ENCODE data around the gene CUL2. TPM values are rescaled to one million over a fixed set of nuclear protein-coding genes. Genes with fewer than 3 reads are reported as not detected.

CUL2 gene
- total RNA-seq, 1 donor from 2014 or later = 18.3 TPM

DNA sequence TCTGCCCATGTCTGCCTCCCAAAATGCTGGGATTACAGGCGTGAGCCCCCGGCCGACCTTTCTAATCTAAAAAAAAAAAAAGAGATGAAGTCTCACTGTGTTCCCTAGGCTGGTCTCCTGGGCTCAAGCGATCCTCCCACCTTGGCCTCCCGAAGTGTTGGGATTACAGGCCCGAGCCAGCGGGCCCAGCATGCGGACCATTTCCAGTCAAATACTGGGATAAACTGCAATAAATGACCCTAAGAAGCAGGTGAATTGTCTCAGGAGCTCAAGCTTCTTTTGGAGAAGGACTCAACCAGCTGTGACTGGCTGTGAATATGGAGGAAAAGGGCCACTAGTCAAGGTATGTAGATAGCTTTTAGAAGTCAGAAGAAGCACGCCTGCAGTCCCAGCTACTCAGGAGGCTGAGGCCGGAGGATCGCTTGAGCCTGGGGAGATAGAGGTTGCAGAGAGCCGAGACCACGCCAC lies 36.0 kb upstream of the CUL2 start:
- Histone ChIP-seq H3K4me3 (ENCODE audit: low read length in 3 of 3) (peak overlapping the region; percentile 70 to 83 (median 80)), H3K4me1 (ENCODE audit: control insufficient read depth in 3 of 3, insufficient read depth in 3 of 3, low read length in 3 of 3) (peaks cover 4 to 11% (median 9%) of the 10 kb centered on the region in 3 donors), H3K9me3 (ENCODE audit: control insufficient read depth in 3 of 3, low read length in 3 of 3) (no peaks in the 10 kb centered on the region), H3K9ac (ENCODE audit: low read depth in 1 of 3, low read length in 3 of 3) (peak overlapping the region; percentile 34 to 80 (median 66)), H3K27me3 (ENCODE audit: control insufficient read depth in 3 of 3, insufficient read depth in 3 of 3, low read length in 3 of 3) (no peaks in the 10 kb centered on the region), H3K27ac (ENCODE audit: low read depth, low read length) (peak overlapping the region; percentile 99), H3K36me3 (ENCODE audit: control insufficient read depth in 3 of 3, insufficient read depth in 3 of 3, low read length in 3 of 3) (no peaks in the 10 kb centered on the region)

DNA sequence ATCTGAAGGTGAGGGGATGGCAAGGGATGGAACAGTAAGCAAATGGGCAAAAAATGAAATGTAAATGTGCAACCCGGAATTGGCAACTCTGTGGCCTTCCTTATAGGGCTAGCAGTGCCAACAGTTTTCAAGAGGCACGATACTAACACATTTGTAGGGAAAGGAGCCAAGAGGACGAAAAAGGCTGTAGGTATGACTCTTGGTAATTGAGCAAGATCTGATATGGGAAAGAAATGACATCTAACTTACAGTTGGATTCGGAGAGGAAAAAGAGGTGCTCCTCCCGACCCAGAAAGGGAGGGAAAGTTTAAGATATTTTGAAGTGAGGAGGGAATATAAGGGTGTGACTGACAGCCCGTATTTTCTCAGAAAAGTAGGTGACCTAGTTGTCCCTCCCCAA lies 34.4 kb upstream of the CUL2 start:
- H3K9me3 ChIP-seq (ENCODE audit: control insufficient read depth in 3 of 3, low read length in 3 of 3) = no peaks in the 10 kb centered on the region
- H3K36me3 ChIP-seq (ENCODE audit: control insufficient read depth in 3 of 3, insufficient read depth in 3 of 3, low read length in 3 of 3) = no peaks in the 10 kb centered on the region
- H3K27ac ChIP-seq (ENCODE audit: low read depth, low read length) = no peak overlapping the region
- H3K9ac ChIP-seq (ENCODE audit: low read depth in 1 of 3, low read length in 3 of 3) = no peak overlapping the region
- no peaks in the 10 kb centered on the region for H3K27me3 ChIP-seq (ENCODE audit: control insufficient read depth in 3 of 3, insufficient read depth in 3 of 3, low read length in 3 of 3)
- no peak overlapping the region for H3K4me3 ChIP-seq (ENCODE audit: low read length in 3 of 3)
- H3K4me1 ChIP-seq (ENCODE audit: control insufficient read depth in 3 of 3, insufficient read depth in 3 of 3, low read length in 3 of 3) = peaks cover 4 to 9% (median 6%) of the 10 kb centered on the region in 3 donors

DNA sequence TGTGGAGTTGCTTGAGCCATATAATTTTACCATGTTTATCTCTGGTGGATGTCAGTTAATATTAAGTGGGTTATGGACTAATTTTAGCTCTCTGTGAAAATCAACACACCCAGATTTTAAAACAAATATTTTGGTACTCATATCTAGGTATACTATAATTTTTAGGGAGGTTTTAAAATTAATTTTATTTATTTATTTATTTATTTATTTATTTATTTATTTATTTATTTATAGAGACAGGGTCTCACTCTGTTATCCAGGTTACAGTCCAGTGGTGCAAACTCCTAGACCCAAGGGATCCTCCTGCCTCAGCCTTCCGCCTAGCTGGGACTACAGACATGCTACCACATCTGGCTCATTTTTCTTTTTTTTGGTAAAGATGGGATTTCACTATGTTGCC lies 29.2 kb upstream of the CUL2 start:
- no peak overlapping the region for H3K9ac ChIP-seq (ENCODE audit: low read depth in 1 of 3, low read length in 3 of 3)
- no peaks in the 10 kb centered on the region for H3K27me3 ChIP-seq (ENCODE audit: control insufficient read depth in 3 of 3, insufficient read depth in 3 of 3, low read length in 3 of 3)
- H3K36me3 ChIP-seq (ENCODE audit: control insufficient read depth in 3 of 3, insufficient read depth in 3 of 3, low read length in 3 of 3) = no peaks in the 10 kb centered on the region
- no peaks in the 10 kb centered on the region for H3K4me1 ChIP-seq (ENCODE audit: control insufficient read depth in 3 of 3, insufficient read depth in 3 of 3, low read length in 3 of 3)
- no peaks in the 10 kb centered on the region for H3K9me3 ChIP-seq (ENCODE audit: control insufficient read depth in 3 of 3, low read length in 3 of 3)
- no peak overlapping the region for H3K27ac ChIP-seq (ENCODE audit: low read depth, low read length)
- H3K4me3 ChIP-seq (ENCODE audit: low read length in 3 of 3) = no peak overlapping the region

DNA sequence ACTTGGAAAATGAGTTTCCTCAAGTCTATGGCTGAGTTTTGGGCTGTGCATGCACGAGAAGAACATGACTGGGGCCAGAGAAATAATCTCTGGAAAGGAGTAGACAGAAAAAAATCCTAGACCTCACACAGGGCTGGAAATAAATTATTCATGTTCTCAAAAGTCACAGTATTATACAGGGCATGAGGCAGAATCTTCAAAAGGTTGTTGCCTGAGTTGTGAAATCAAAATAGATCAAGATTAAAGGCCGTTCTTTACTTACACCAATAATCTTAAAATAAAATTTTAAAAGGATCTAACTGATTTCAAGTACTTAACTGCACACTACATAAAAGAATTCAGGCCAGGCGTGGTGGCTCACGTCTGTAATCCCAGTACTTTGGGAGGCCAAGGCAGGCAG lies 22.4 kb upstream of the CUL2 start:
- Histone ChIP-seq H3K9me3 (ENCODE audit: control insufficient read depth in 3 of 3, low read length in 3 of 3) (no peaks in the 10 kb centered on the region), H3K27me3 (ENCODE audit: control insufficient read depth in 3 of 3, insufficient read depth in 3 of 3, low read length in 3 of 3) (no peaks in the 10 kb centered on the region), H3K36me3 (ENCODE audit: control insufficient read depth in 3 of 3, insufficient read depth in 3 of 3, low read length in 3 of 3) (no peaks in the 10 kb centered on the region), H3K4me3 (ENCODE audit: low read length in 3 of 3) (no peak overlapping the region), H3K27ac (ENCODE audit: low read depth, low read length) (no peak overlapping the region), H3K4me1 (ENCODE audit: control insufficient read depth in 3 of 3, insufficient read depth in 3 of 3, low read length in 3 of 3) (no peaks in the 10 kb centered on the region), H3K9ac (ENCODE audit: low read depth in 1 of 3, low read length in 3 of 3) (no peak overlapping the region)

- Histone ChIP-seq H3K4me3 (ENCODE audit: low read length in 3 of 3) (no peak overlapping the region), H3K9me3 (ENCODE audit: control insufficient read depth in 3 of 3, low read length in 3 of 3) (no peaks in the 10 kb centered on the region), H3K4me1 (ENCODE audit: control insufficient read depth in 3 of 3, insufficient read depth in 3 of 3, low read length in 3 of 3) (no peaks in the 10 kb centered on the region), H3K9ac (ENCODE audit: low read depth in 1 of 3, low read length in 3 of 3) (no peak overlapping the region), H3K36me3 (ENCODE audit: control insufficient read depth in 3 of 3, insufficient read depth in 3 of 3, low read length in 3 of 3) (no peaks in the 10 kb centered on the region), H3K27ac (ENCODE audit: low read depth, low read length) (no peak overlapping the region), H3K27me3 (ENCODE audit: control insufficient read depth in 3 of 3, insufficient read depth in 3 of 3, low read length in 3 of 3) (no peaks in the 10 kb centered on the region)
Measured at GRCh38 chr10:35103882-35104281, 13.7 kb upstream of the CUL2 start.

DNA sequence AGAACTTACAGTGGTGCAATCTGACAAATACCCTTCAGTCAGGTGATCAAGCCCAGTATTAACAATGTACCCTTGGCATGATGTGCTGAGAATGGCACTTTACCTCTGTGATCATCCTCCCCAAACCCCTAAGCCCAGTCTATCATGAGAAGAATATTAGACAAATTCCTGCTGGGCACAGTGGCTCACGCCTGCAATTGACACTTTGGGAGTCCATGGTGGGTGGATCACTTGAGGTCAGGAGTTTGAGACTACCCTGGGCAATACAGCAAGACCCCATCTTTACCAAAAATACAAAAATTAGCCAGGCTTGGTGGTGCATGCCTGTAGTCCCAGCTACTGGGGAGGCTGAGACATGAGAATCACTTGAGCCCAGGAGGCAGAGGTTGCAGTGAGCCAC lies 7.4 kb upstream of the CUL2 start:
- Histone ChIP-seq H3K36me3 (ENCODE audit: control insufficient read depth in 3 of 3, insufficient read depth in 3 of 3, low read length in 3 of 3) (no peaks in the 10 kb centered on the region), H3K4me3 (ENCODE audit: low read length in 3 of 3) (no peak overlapping the region), H3K27me3 (ENCODE audit: control insufficient read depth in 3 of 3, insufficient read depth in 3 of 3, low read length in 3 of 3) (peaks cover 0 to 2% (median 0%) of the 10 kb centered on the region in 3 donors), H3K9ac (ENCODE audit: low read depth in 1 of 3, low read length in 3 of 3) (no peak overlapping the region), H3K4me1 (ENCODE audit: control insufficient read depth in 3 of 3, insufficient read depth in 3 of 3, low read length in 3 of 3) (no peaks in the 10 kb centered on the region), H3K9me3 (ENCODE audit: control insufficient read depth in 3 of 3, low read length in 3 of 3) (peaks cover 0 to 3% (median 0%) of the 10 kb centered on the region in 3 donors), H3K27ac (ENCODE audit: low read depth, low read length) (no peak overlapping the region)

DNA sequence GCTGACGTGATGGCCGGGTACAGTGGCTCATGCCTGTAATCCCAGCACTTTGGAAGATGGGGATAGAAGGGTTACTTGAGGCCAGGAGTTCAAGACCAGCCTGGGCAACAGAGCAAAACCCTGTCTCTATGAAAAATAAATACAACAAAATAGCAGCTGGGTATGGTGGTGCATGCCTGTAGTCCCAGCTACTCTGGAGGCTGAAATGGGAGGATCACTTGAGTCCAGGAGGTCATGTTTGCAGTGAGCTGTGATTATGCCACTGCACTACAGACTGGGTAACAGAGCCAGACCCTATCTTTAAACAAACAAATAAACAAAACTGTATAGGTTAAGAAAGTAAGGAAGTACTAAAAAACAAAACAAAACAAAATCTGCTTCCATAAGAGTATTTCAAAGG lies 6.2 kb upstream of the CUL2 start:
- peaks cover 0 to 3% (median 0%) of the 10 kb centered on the region in 3 donors for H3K9me3 ChIP-seq (ENCODE audit: control insufficient read depth in 3 of 3, low read length in 3 of 3)
- H3K36me3 ChIP-seq (ENCODE audit: control insufficient read depth in 3 of 3, insufficient read depth in 3 of 3, low read length in 3 of 3) = no peaks in the 10 kb centered on the region
- H3K27ac ChIP-seq (ENCODE audit: low read depth, low read length) = no peak overlapping the region
- H3K27me3 ChIP-seq (ENCODE audit: control insufficient read depth in 3 of 3, insufficient read depth in 3 of 3, low read length in 3 of 3) = peaks cover 0 to 2% (median 0%) of the 10 kb centered on the region in 3 donors
- H3K4me3 ChIP-seq (ENCODE audit: low read length in 3 of 3) = no peak overlapping the region
- H3K9ac ChIP-seq (ENCODE audit: low read depth in 1 of 3, low read length in 3 of 3) = no peak overlapping the region
- no peaks in the 10 kb centered on the region for H3K4me1 ChIP-seq (ENCODE audit: control insufficient read depth in 3 of 3, insufficient read depth in 3 of 3, low read length in 3 of 3)

DNA sequence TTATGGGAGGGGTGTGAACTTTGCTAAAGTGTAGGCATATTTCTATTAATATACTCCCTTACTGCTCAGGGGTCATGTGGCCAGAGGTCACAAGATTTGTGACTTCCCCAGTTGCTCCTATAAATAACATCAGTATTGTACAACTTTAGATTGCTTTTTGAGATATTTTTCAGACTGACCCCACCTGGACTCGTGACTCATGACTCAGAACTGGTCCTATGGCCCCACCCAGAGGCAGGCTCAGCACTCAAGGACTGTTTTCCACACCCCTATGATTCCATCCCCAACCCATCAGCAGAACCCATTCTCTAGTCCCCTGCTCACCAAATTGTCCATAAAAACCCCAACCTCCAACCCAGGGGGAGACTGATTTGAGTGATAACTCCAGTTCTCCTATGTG lies 2.7 kb upstream of the CUL2 start:
- no peak overlapping the region for H3K27ac ChIP-seq (ENCODE audit: low read depth, low read length)
- H3K36me3 ChIP-seq (ENCODE audit: control insufficient read depth in 3 of 3, insufficient read depth in 3 of 3, low read length in 3 of 3) = no peaks in the 10 kb centered on the region
- H3K4me1 ChIP-seq (ENCODE audit: control insufficient read depth in 3 of 3, insufficient read depth in 3 of 3, low read length in 3 of 3) = peaks cover 15 to 20% (median 17%) of the 10 kb centered on the region in 3 donors
- peaks cover 0 to 3% (median 0%) of the 10 kb centered on the region in 3 donors for H3K9me3 ChIP-seq (ENCODE audit: control insufficient read depth in 3 of 3, low read length in 3 of 3)
- H3K4me3 ChIP-seq (ENCODE audit: low read length in 3 of 3) = no peak overlapping the region
- peaks cover 0 to 2% (median 0%) of the 10 kb centered on the region in 3 donors for H3K27me3 ChIP-seq (ENCODE audit: control insufficient read depth in 3 of 3, insufficient read depth in 3 of 3, low read length in 3 of 3)
- H3K9ac ChIP-seq (ENCODE audit: low read depth in 1 of 3, low read length in 3 of 3) = no peak overlapping the region

GRCh38 chr10:35091994-35092790 lies 2.1 kb upstream of the CUL2 start:
- Histone ChIP-seq H3K9ac (ENCODE audit: low read depth in 1 of 3, low read length in 3 of 3) (no peak overlapping the region), H3K27ac (ENCODE audit: low read depth, low read length) (no peak overlapping the region), H3K9me3 (ENCODE audit: control insufficient read depth in 3 of 3, low read length in 3 of 3) (peaks cover 0 to 3% (median 0%) of the 10 kb centered on the region in 3 donors), H3K4me3 (ENCODE audit: low read length in 3 of 3) (no peak overlapping the region), H3K4me1 (ENCODE audit: control insufficient read depth in 3 of 3, insufficient read depth in 3 of 3, low read length in 3 of 3) (peaks cover 15 to 25% (median 22%) of the 10 kb centered on the region in 3 donors), H3K27me3 (ENCODE audit: control insufficient read depth in 3 of 3, insufficient read depth in 3 of 3, low read length in 3 of 3) (peaks cover 0 to 1% (median 0%) of the 10 kb centered on the region in 3 donors), H3K36me3 (ENCODE audit: control insufficient read depth in 3 of 3, insufficient read depth in 3 of 3, low read length in 3 of 3) (no peaks in the 10 kb centered on the region)

DNA sequence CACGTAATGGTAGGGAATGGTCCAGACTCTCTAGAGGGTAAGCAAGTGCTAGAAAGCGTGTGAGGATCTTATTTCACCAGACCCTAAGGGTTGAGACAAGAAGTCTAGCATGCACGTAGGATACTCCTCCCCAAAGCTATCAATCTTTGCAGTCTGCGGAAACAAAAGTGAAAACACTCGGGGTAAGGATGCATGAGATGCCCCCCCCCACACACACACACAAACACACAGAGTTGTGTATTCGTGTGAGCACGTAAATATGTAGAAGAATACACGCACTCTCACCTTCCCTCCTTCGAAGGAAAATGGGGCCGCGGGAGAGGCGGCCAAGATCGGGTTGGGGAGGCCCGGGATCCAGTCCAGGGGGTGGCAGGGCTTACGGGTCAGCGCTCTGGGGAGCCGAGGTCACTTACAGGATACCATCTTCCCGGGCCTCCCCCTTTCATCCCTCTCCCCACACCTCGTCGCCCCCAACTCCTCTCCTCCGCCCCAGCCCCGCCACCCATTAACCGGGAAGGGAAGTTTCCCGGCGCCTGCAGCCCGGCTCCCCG lies 455 bp downstream of the CUL2 start:
- Histone ChIP-seq H3K4me1 (ENCODE audit: control insufficient read depth in 3 of 3, insufficient read depth in 3 of 3, low read length in 3 of 3) (peaks cover 15 to 26% (median 25%) of the 10 kb centered on the region in 3 donors), H3K9me3 (ENCODE audit: control insufficient read depth in 3 of 3, low read length in 3 of 3) (peaks cover 0 to 3% (median 0%) of the 10 kb centered on the region in 3 donors)

More for the DNA sequence above, 455 bp downstream of the CUL2 start:
- H3K4me3 ChIP-seq (ENCODE audit: low read length in 3 of 3) = peak overlapping the region; percentile 64 to 95 (median 87)
- no peaks in the 10 kb centered on the region for H3K36me3 ChIP-seq (ENCODE audit: control insufficient read depth in 3 of 3, insufficient read depth in 3 of 3, low read length in 3 of 3)
- peak overlapping the region; percentile 54 to 87 (median 86) for H3K9ac ChIP-seq (ENCODE audit: low read depth in 1 of 3, low read length in 3 of 3)
- H3K27me3 ChIP-seq (ENCODE audit: control insufficient read depth in 3 of 3, insufficient read depth in 3 of 3, low read length in 3 of 3) = no peaks in the 10 kb centered on the region
- H3K27ac ChIP-seq (ENCODE audit: low read depth, low read length) = peak overlapping the region; percentile 93
